ENCODE results near the gene ATP6AP1.

Gene ATP6AP1

DNA sequence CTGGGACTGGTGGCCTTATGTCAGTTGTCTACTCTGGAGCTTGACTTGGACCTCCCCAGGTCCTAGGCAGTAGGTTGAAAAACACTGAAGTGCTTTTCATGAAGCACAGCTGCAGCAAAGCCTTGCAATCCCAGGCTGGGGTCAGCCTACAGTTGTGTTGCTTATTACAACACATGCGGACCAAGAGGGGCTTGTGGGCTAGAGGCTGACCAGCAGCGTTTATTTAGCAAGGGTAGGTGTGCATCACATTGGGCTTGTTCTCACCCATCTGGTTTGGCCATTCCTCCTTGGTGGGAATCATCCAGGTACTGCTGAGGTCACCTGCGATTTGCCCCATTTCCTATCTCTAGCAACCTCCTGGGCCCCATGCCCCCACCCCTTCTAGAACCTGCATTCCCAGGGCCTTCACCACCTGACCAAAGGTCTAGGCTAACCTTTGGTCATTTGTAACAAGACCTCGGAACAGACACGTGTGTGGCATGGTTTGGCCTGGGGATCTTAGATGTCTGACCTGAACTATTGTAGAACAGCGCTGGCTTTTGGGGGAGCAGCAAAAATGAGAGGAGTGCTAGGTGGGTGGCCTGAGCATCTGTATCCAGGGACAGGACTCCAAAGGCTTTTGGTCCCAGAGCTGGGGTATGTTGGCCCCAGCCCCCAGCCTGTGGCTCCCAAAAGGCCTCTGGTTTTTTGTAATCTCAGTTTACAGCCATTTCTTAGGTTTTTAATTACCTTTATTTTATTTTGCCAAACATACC, 27.3 kb upstream of the ATP6AP1 start:
- no peak overlapping the region for H3K9ac ChIP-seq
- no peak overlapping the region for H3K27ac ChIP-seq
- no peaks in the 10 kb centered on the region for H3K36me3 ChIP-seq (ENCODE audit: control insufficient read depth, insufficient read depth, low read length)
- no peak overlapping the region for H3K4me3 ChIP-seq (ENCODE audit: low read depth, low read length)
- no peaks in the 10 kb centered on the region for H3K9me3 ChIP-seq (ENCODE audit: control insufficient read depth, low read length)
- H3K27me3 ChIP-seq (ENCODE audit: control insufficient read depth, insufficient read depth, low read length) = no peaks in the 10 kb centered on the region
- TF ChIP-seq, protein P1, sequence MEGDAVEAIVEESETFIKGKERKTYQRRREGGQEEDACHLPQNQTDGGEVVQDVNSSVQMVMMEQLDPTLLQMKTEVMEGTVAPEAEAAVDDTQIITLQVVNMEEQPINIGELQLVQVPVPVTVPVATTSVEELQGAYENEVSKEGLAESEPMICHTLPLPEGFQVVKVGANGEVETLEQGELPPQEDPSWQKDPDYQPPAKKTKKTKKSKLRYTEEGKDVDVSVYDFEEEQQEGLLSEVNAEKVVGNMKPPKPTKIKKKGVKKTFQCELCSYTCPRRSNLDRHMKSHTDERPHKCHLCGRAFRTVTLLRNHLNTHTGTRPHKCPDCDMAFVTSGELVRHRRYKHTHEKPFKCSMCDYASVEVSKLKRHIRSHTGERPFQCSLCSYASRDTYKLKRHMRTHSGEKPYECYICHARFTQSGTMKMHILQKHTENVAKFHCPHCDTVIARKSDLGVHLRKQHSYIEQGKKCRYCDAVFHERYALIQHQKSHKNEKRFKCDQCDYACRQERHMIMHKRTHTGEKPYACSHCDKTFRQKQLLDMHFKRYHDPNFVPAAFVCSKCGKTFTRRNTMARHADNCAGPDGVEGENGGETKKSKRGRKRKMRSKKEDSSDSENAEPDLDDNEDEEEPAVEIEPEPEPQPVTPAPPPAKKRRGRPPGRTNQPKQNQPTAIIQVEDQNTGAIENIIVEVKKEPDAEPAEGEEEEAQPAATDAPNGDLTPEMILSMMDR (IDR thresholded peaks at IDR 0.05) = no peak
- H3K79me2 ChIP-seq = no peaks in the 10 kb centered on the region
- no peak overlapping the region for H2AFZ ChIP-seq
- H3K4me2 ChIP-seq (ENCODE audit: low read length) = no peak overlapping the region
- no peaks in the 10 kb centered on the region for H3K4me1 ChIP-seq

DNA sequence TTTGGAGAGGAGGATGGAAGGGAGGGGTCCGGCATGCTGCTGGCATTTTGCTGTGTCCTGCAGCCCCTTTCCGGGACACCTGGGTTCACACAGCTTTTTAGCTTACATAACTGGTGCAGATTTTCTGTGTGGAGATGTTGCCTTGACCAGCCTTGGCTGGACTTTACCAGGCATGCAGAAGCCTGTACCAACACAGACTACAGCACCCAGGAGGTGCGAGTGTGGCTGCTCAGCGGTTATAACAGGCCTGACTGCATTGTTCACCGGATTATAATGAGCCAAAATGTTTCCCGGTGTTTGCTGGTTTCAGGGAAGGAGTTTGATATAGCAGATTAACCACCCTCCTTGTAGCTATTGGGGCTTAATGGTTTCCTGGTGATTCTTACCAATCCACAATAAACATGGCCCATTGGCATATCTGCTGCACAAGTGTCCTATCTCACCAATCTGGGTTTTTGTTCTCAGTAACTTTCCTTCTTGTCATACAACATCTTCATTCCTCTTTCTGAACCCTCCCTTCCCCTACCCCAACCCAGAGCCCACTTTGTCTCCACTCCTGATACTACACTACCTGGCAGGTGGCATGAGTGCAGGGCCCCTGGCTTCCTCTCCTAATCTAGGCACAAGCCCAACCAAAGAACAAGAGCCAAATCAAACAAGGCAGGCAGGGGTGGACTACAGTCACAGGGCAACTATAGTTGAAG, 26.4 kb upstream of the ATP6AP1 start:
- no peaks in the 10 kb centered on the region for H3K36me3 ChIP-seq (ENCODE audit: control insufficient read depth, insufficient read depth, low read length)
- no peaks in the 10 kb centered on the region for H3K27me3 ChIP-seq (ENCODE audit: control insufficient read depth, insufficient read depth, low read length)
- TF ChIP-seq, protein P1 (IDR thresholded peaks at IDR 0.05) = no peak
- no peak overlapping the region for H3K4me3 ChIP-seq (ENCODE audit: low read depth, low read length)
- H3K79me2 ChIP-seq = no peaks in the 10 kb centered on the region
- no peak overlapping the region for H2AFZ ChIP-seq
- H3K9ac ChIP-seq = no peak overlapping the region
- no peaks in the 10 kb centered on the region for H3K4me1 ChIP-seq
- no peak overlapping the region for H3K4me2 ChIP-seq (ENCODE audit: low read length)
- H3K9me3 ChIP-seq (ENCODE audit: control insufficient read depth, low read length) = no peaks in the 10 kb centered on the region
- no peak overlapping the region for H3K27ac ChIP-seq

DNA sequence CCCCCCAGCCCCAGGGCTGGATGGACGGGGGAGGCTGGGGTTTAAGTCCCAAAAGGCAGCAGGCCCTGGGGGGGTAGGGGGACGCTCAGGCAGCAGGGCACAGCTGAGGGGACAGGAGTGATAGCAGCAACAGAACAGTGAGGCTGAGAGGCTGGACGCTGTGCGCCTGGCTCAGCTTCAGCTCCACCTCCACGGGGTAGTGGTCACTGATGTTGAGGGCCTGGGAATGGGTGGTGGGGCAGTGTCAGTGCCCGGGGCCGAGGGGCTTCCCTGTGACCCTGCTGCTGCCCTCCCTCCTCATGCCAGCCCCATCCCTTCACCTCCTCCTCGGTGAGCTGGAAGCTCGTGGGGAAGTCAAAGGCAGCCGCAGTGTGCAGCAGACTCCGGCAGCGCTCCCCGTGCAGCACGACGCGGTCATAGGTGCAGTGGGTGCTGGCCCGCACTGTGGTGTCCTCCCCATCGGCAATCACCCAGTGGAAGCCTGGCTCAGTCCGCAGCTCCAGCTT, 25.8 kb upstream of the ATP6AP1 start:
- Histone ChIP-seq H3K9me3 (ENCODE audit: control insufficient read depth, low read length) (no peaks in the 10 kb centered on the region), H3K27me3 (ENCODE audit: control insufficient read depth, insufficient read depth, low read length) (no peaks in the 10 kb centered on the region), H3K4me3 (ENCODE audit: low read depth, low read length) (no peak overlapping the region), H3K79me2 (no peaks in the 10 kb centered on the region), H3K4me2 (ENCODE audit: low read length) (no peak overlapping the region), H3K27ac (no peak overlapping the region), H2AFZ (no peak overlapping the region), H3K4me1 (no peaks in the 10 kb centered on the region), H3K9ac (no peak overlapping the region), H3K36me3 (ENCODE audit: control insufficient read depth, insufficient read depth, low read length) (no peaks in the 10 kb centered on the region)
- TF ChIP-seq, protein P1 (IDR thresholded peaks at IDR 0.05) = no peak

DNA sequence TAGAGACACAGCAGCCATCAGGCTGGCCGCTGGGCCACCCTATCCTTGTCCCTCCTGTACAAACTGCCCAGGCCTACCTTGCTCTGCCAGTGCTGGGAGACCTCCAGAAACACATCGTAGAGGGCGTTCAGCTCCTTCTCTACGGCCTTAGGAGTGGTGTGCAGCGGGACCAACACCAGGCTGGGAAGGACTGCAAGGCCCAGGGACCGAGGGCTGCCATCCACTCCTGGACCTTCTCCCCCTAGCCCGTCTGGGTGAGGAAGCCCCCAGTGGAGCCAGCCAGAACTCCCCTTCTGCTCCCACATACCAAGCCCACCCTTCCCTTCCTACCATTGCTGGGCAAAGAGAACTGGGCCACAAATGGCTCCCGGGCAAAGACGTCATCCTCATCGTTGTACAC, 25.3 kb upstream of the ATP6AP1 start:
- Histone ChIP-seq H2AFZ (no peak overlapping the region), H3K4me3 (ENCODE audit: low read depth, low read length) (no peak overlapping the region), H3K9ac (no peak overlapping the region), H3K36me3 (ENCODE audit: control insufficient read depth, insufficient read depth, low read length) (no peaks in the 10 kb centered on the region), H3K79me2 (no peaks in the 10 kb centered on the region), H3K4me2 (ENCODE audit: low read length) (no peak overlapping the region), H3K4me1 (no peaks in the 10 kb centered on the region), H3K27ac (no peak overlapping the region), H3K27me3 (ENCODE audit: control insufficient read depth, insufficient read depth, low read length) (no peaks in the 10 kb centered on the region), H3K9me3 (ENCODE audit: control insufficient read depth, low read length) (no peaks in the 10 kb centered on the region)
- TF ChIP-seq, protein P1 (IDR thresholded peaks at IDR 0.05) = no peak
